HAP-1 (cell line): ENCODE results near the gene MINDY4.
A peak's percentile ranks its signal among the peaks of the same experiment; 100 is the strongest.
"Not testable (repeated sequence)": the region's sequence is repeated elsewhere in the genome, so short reads cannot be mapped to it uniquely, and the experiment has no call there.

Source experiments
- DNase-seq, 2 experiments: peaks; one replicate each; pipeline ENCODE4 v3.0.0-alpha.2; 2016 to 2020; ENCODE audit warnings: low spot score in 2 of 2
- H3K27me3 ChIP-seq: fragments of 250-450 bp; sonication (Bioruptor Pico); 2 replicates; pipeline ENCODE4 v1.5.1; 2020; ENCODE audit warnings: low read depth, mild to moderate bottlenecking, moderate library complexity
- H3K36me3 ChIP-seq: fragments of 250-450 bp; sonication (Bioruptor Pico); replicated peaks from 2 replicates; pipeline ENCODE4 v1.5.1; 2020; ENCODE audit warnings: mild to moderate bottlenecking
- H3K4me1 ChIP-seq: fragments of 250-450 bp; sonication (Bioruptor Pico); 2 replicates; pipeline ENCODE4 v1.5.1; 2020; ENCODE audit warnings: mild to moderate bottlenecking
- H3K4me3 ChIP-seq: fragments of 250-450 bp; sonication (Bioruptor Pico); 2 replicates; pipeline ENCODE4 v1.5.1; 2020; ENCODE audit warnings: mild to moderate bottlenecking, moderate library complexity
- H3K9me3 ChIP-seq: fragments of 250-450 bp; sonication (Bioruptor Pico); 2 replicates; pipeline ENCODE4 v1.5.1; 2020; ENCODE audit warnings: mild to moderate bottlenecking, moderate library complexity
- in situ Hi-C: fragments of 300-500 bp; cut with MboI; formaldehyde crosslinking; loops from 3 replicates; pipeline ENCODE4 v1.14.3; 2020; ENCODE audit warnings: low sequenced_read_pairs, inconsistent platforms, mixed read lengths

Gene MINDY4

DNA sequence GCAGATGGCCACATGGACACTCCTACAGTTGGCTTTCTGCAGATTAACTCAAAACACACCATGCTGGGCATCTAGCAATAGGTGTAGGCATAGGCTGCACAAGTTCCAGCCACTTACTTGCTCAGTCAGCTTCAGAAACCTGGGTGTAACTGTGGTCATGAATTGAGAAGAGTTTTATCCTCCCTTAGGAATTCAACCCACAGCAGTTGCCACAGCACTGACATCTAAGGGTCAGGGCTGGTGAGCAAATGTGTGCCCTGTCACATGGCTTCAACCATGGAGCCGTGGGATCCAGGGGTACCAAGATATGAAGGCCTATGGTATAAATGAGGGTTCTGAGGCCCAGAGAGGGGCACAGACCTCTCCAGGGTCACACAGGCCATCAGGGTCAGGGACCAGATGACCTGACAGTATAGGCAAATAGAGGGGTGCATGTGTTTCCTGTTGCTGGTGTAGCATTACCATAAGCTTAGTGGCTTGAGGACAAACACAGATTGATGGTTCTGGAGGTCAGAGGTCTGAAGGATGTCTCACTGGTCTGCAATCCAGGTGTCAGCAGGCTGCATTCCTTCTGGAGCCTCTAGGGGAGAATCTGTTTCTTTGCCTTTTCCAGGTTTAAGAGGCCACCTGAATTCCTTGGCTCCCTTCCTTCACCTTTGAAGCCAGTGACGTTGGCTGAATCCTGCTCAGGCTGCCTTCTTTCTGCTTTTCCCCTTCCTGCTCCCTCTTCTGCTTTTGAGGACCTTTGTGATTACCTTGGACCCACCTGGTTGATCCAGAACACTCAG is 24.1 kb downstream of the MINDY4 start:
- no peak for DNase-seq
- Histone ChIP-seq H3K9me3 (no peaks in the 10 kb centered on the region), H3K27me3 (no peaks in the 10 kb centered on the region), H3K4me1 (no peaks in the 10 kb centered on the region), H3K36me3 (no peaks in the 10 kb centered on the region), H3K4me3 (no peak overlapping the region)
- in situ Hi-C loops: no loop called here

- Histone ChIP-seq H3K4me1 (no peaks in the 10 kb centered on the region), H3K4me3 (no peak overlapping the region), H3K27me3 (no peaks in the 10 kb centered on the region), H3K9me3 (no peaks in the 10 kb centered on the region), H3K36me3 (no peaks in the 10 kb centered on the region)
- DNase-seq: no peak
- in situ Hi-C loops: no loop called here
Observed at GRCh38 chr7:30796105-30796869, 25.1 kb downstream of the MINDY4 start.

DNA sequence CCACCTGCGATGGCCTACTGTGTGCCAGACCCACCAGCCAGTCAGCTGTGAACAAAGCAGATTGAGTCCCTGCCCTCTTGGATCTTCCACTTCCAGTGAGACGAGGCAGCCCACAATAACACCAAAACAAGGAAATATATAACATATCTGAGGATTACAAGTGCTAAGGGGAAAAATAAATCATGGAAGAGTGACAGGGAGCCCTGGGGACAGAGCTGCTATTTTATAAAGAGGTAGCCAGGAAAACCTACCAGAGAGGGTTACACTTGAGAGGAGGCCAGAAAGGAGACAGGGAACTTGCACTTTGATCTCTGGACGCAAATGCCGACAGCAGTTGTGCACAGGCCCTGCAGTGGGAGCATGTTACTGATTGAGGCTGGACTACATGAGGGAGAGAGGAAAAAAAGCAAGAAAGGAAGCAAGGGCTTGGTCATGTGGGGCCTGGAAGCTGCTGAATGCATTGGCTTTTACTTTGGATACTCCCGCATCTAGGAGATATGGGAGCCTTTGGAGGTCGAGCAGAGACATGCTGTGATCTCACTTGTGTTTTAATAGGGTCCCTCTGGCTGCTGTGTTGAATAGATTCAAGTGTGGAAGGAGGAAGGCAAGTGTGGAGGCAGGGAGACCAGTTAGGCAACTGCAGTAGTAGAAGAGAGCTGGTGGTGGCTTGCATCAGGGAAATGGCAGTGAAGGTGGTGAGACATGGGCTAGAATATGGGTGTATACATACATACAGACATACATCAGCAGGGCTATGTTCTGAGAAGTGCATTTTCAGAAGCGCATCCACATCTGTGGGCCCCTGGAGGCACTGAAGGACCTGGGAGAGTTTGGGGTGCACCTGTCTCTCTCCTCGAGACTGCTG is 26.2 kb downstream of the MINDY4 start:
- Histone ChIP-seq H3K36me3 (no peaks in the 10 kb centered on the region), H3K4me3 (no peak overlapping the region), H3K27me3 (no peaks in the 10 kb centered on the region), H3K9me3 (no peaks in the 10 kb centered on the region), H3K4me1 (no peaks in the 10 kb centered on the region)
- no peak for DNase-seq
- in situ Hi-C loops: no loop called here

DNA sequence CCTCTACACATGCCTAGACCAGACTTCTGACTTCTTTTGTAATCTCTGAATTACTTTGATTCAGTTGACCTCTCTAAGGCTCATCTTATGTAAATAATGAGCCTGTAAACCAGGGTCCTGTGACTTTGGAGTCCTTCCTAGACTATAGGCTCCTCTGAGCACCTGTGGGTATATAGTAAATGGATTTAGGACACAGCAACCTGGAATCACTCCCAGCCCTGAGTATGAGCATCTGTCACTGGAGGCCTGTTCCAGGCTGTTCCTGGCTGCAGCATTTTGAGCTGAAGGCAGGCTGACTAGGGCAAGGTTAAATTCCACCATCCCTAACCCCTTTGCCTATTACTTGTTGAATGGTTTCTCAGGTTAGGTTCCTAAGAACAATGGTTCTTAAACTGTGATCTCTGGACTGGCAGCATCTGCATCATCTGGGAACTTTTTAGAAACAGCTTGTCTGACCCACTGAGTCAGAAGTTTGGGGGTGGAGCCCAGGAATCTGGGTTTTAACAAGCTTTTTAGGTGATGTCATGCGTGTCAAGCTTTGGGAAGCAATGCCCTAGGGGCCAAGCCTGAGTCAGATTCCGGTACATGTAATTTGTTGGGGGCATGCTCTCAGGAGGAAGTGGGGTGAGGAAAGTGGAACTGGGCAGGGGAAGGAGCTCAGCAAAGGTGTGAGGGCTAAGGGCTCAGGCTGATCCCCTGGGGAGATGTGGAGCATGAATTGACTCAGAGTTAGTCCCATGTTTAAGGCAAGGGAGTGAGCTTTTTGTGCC is 28.2 kb downstream of the MINDY4 start:
- in situ Hi-C loops: no loop called here
- H3K9me3 ChIP-seq: no peaks in the 10 kb centered on the region
- DNase-seq: no peak
- no peaks in the 10 kb centered on the region for H3K36me3 ChIP-seq
- H3K27me3 ChIP-seq: no peaks in the 10 kb centered on the region
- H3K4me3 ChIP-seq: no peak overlapping the region
- no peaks in the 10 kb centered on the region for H3K4me1 ChIP-seq

- DNase-seq: no peak
- H3K9me3 ChIP-seq: no peaks in the 10 kb centered on the region
Observed at GRCh38 chr7:30799976-30800661, 28.9 kb downstream of the MINDY4 start.

DNA sequence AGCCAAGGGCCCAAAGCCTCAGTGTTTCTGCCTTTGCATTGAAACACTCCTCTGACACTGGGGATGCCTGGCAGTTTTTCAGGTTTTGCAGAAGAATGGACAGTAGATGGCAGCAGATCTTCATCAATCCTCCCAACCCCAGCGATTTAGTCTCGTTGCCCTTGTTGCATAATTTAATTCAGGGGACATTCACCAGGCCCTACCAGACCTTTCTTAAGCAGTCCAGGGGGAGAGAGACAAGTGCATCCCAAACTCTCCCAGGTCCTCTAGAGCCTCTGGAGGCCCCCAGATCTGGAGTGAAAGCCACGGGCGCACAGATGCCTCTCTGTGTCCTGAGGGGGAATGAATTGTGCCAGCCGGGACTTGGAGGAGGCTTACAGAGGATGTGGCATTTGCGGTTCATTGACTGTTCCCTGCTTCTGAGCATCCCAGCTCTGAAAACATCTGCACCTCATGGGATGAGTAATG is 29.6 kb downstream of the MINDY4 start:
- no peaks in the 10 kb centered on the region for H3K4me1 ChIP-seq

More at GRCh38 chr7:30799976-30800661, 28.9 kb downstream of the MINDY4 start:
- no peaks in the 10 kb centered on the region for H3K27me3 ChIP-seq
- no peaks in the 10 kb centered on the region for H3K36me3 ChIP-seq
- H3K4me3 ChIP-seq: no peak overlapping the region
- in situ Hi-C loops: loop anchor here (5.0 kb wide), 2 partner anchors 177 to 322 kb away; no protein-coding TSS in a partner anchor
- no peaks in the 10 kb centered on the region for H3K4me1 ChIP-seq

DNA sequence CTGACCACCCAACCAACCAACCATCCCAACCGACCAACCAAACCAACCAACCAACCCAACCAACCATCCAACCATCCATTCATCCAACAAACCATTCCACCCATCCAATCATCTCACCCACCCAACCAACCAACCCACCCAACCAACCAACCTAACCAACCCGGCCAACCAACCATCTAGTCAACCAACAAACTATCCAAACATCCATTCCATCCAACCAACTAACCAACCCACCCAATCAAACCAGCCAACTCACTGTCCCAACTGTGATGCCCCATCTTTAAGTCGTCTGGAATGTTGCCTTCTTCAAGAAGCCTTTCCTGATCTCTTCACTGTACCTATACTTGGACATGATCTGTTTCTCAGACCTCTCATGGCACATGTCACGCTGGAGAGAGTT is 31.6 kb downstream of the MINDY4 start:
- no peaks in the 10 kb centered on the region for H3K9me3 ChIP-seq
- no peaks in the 10 kb centered on the region for H3K4me1 ChIP-seq
- H3K36me3 ChIP-seq: no peaks in the 10 kb centered on the region
- H3K4me3 ChIP-seq: no peak overlapping the region
- no peak for DNase-seq
- no peaks in the 10 kb centered on the region for H3K27me3 ChIP-seq
- in situ Hi-C loops: loop anchor here (5.0 kb wide), 2 partner anchors 174 to 319 kb away; no protein-coding TSS in a partner anchor

More for the DNA sequence above, 29.6 kb downstream of the MINDY4 start:
- DNase-seq: peak; percentile 39 to 55
- Histone ChIP-seq H3K36me3 (no peaks in the 10 kb centered on the region), H3K9me3 (no peaks in the 10 kb centered on the region), H3K4me3 (no peak overlapping the region), H3K27me3 (no peaks in the 10 kb centered on the region)
- in situ Hi-C loops: loop anchor here (5.0 kb wide), 2 partner anchors 176 to 321 kb away; no protein-coding TSS in a partner anchor

DNA sequence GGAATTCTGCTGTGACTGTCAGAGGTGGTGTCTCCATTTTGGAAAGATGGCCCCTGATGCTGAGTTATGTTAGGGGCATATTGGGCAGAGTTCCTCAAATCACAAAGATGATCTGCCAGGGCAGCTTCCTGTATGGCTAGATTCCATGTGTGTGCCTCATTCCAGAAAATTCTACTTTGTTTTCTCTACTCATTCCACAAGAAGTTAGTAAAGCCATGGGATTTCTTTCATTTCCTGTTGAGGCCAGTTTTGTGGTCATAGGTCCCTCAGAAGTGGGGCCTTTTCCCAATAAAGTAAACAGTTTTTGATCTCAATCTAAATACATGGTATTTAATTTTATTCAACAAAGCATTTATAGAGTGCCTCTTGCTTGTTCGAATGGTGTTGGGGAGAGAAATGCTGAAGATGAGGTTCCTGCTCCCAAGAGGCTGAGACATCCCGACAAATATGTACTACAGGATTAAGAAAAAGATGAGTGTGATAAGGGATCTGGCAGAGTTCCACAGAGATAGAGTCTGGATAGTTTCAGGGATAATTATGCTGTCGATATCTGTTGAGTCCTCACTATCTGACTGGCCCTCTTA is 33.0 kb downstream of the MINDY4 start:
- no peaks in the 10 kb centered on the region for H3K4me1 ChIP-seq
- no peak overlapping the region for H3K4me3 ChIP-seq
- DNase-seq: no peak
- no peaks in the 10 kb centered on the region for H3K9me3 ChIP-seq
- no peaks in the 10 kb centered on the region for H3K27me3 ChIP-seq
- in situ Hi-C loops: loop anchor here (5.0 kb wide), 2 partner anchors 173 to 318 kb away; no protein-coding TSS in a partner anchor
- no peaks in the 10 kb centered on the region for H3K36me3 ChIP-seq

- Histone ChIP-seq H3K4me3 (no peak overlapping the region), H3K9me3 (no peaks in the 10 kb centered on the region), H3K36me3 (no peaks in the 10 kb centered on the region), H3K27me3 (no peaks in the 10 kb centered on the region), H3K4me1 (no peaks in the 10 kb centered on the region)
- in situ Hi-C loops: no loop called here
- DNase-seq: no peak
Observed at GRCh38 chr7:30805081-30805691, 34.0 kb downstream of the MINDY4 start.

GRCh38 chr7:30805931-30806330 is 34.7 kb downstream of the MINDY4 start:
- Histone ChIP-seq H3K27me3 (no peaks in the 10 kb centered on the region), H3K9me3 (no peaks in the 10 kb centered on the region), H3K4me1 (no peaks in the 10 kb centered on the region), H3K36me3 (no peaks in the 10 kb centered on the region), H3K4me3 (no peak overlapping the region)
- DNase-seq: no peak
- in situ Hi-C loops: no loop called here

DNA sequence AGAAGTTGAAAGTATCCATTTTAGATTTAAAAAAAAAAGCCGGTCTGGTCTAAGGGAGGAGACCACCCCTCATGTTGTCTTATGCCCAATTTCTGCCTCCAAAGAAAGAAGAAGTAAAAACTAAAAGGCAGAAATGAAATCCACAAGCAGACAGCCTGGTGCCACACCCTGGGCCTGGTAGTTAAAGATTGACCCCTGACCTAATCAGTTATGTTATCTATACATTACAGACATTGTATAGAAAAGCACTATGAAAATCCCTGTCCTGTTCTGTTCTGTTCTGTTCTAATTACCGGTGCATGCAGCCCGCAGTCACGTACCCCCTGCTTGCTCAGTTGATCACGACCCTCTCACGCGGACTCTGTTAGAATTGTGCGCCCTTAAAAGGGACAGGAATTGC is 36.3 kb downstream of the MINDY4 start:
- H3K36me3 ChIP-seq, DNase-seq, H3K4me1 ChIP-seq, in situ Hi-C loops, H3K9me3 ChIP-seq, H3K27me3 ChIP-seq, H3K4me3 ChIP-seq: not testable (repeated sequence)

- in situ Hi-C loops, H3K4me1 ChIP-seq, H3K36me3 ChIP-seq, DNase-seq, H3K27me3 ChIP-seq, H3K9me3 ChIP-seq, H3K4me3 ChIP-seq: not testable (repeated sequence)
Observed at GRCh38 chr7:30807941-30808340, 36.7 kb downstream of the MINDY4 start.
